ENCODE data around the gene RBKS.
A peak's percentile ranks its signal among the peaks of the same experiment; 100 is the strongest.

The RBKS gene

GRCh38 chr2:27807476-27807875 lies 82.7 kb downstream of the RBKS start:
- Histone ChIP-seq H3K36me3 (ENCODE audit: insufficient read depth) (no peaks in the 10 kb centered on the region), H3K4me2 (no peak overlapping the region), H3K4me3 (IDR thresholded peaks at IDR 0.05; ENCODE audit: insufficient read depth, low read depth, low read length) (no peak overlapping the region), H3K27ac (no peak overlapping the region), H2AFZ (ENCODE audit: low read depth) (no peak overlapping the region), H3K27me3 (ENCODE audit: insufficient read depth, low read depth) (no peaks in the 10 kb centered on the region), H3K4me1 (ENCODE audit: low read depth, poor library complexity, severe bottlenecking) (peaks cover 30% of the 10 kb centered on the region), H4K20me1 (ENCODE audit: insufficient read depth) (no peaks in the 10 kb centered on the region), H3K9ac (no peak overlapping the region), H3K79me2 (ENCODE audit: insufficient read depth, low read depth) (no peaks in the 10 kb centered on the region)
- TF ChIP-seq, protein P1, sequence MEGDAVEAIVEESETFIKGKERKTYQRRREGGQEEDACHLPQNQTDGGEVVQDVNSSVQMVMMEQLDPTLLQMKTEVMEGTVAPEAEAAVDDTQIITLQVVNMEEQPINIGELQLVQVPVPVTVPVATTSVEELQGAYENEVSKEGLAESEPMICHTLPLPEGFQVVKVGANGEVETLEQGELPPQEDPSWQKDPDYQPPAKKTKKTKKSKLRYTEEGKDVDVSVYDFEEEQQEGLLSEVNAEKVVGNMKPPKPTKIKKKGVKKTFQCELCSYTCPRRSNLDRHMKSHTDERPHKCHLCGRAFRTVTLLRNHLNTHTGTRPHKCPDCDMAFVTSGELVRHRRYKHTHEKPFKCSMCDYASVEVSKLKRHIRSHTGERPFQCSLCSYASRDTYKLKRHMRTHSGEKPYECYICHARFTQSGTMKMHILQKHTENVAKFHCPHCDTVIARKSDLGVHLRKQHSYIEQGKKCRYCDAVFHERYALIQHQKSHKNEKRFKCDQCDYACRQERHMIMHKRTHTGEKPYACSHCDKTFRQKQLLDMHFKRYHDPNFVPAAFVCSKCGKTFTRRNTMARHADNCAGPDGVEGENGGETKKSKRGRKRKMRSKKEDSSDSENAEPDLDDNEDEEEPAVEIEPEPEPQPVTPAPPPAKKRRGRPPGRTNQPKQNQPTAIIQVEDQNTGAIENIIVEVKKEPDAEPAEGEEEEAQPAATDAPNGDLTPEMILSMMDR (conservative IDR thresholded peaks at IDR 0.05; ENCODE audit: low read depth, low read length), result peak; percentile 34; the same call in 1 of the 2 replicates

- Histone ChIP-seq H3K4me2 (no peak overlapping the region), H3K79me2 (ENCODE audit: insufficient read depth, low read depth) (no peaks in the 10 kb centered on the region), H3K9ac (no peak overlapping the region), H2AFZ (ENCODE audit: low read depth) (no peak overlapping the region), H3K27me3 (ENCODE audit: insufficient read depth, low read depth) (no peaks in the 10 kb centered on the region), H4K20me1 (ENCODE audit: insufficient read depth) (no peaks in the 10 kb centered on the region), H3K36me3 (ENCODE audit: insufficient read depth) (no peaks in the 10 kb centered on the region), H3K4me1 (ENCODE audit: low read depth, poor library complexity, severe bottlenecking) (peaks cover 30% of the 10 kb centered on the region), H3K4me3 (IDR thresholded peaks at IDR 0.05; ENCODE audit: insufficient read depth, low read depth, low read length) (no peak overlapping the region), H3K27ac (no peak overlapping the region)
- TF ChIP-seq, protein P1 (conservative IDR thresholded peaks at IDR 0.05; ENCODE audit: low read depth, low read length), result no peak
Measured at GRCh38 chr2:27806311-27807059, 83.7 kb downstream of the RBKS start.

GRCh38 chr2:27805180-27805579 lies 85.0 kb downstream of the RBKS start:
- no peak overlapping the region for H3K4me3 ChIP-seq (IDR thresholded peaks at IDR 0.05; ENCODE audit: insufficient read depth, low read depth, low read length)
- TF ChIP-seq, protein P1 (conservative IDR thresholded peaks at IDR 0.05; ENCODE audit: low read depth, low read length), result no peak
- H3K27ac ChIP-seq, result no peak overlapping the region
- H4K20me1 ChIP-seq (ENCODE audit: insufficient read depth), result no peaks in the 10 kb centered on the region
- no peaks in the 10 kb centered on the region for H3K27me3 ChIP-seq (ENCODE audit: insufficient read depth, low read depth)
- H3K4me2 ChIP-seq, result no peak overlapping the region
- no peak overlapping the region for H3K9ac ChIP-seq
- H3K79me2 ChIP-seq (ENCODE audit: insufficient read depth, low read depth), result no peaks in the 10 kb centered on the region
- no peaks in the 10 kb centered on the region for H3K36me3 ChIP-seq (ENCODE audit: insufficient read depth)
- peaks cover 30% of the 10 kb centered on the region for H3K4me1 ChIP-seq (ENCODE audit: low read depth, poor library complexity, severe bottlenecking)
- no peak overlapping the region for H2AFZ ChIP-seq (ENCODE audit: low read depth)

- no peak overlapping the region for H3K4me3 ChIP-seq (IDR thresholded peaks at IDR 0.05; ENCODE audit: insufficient read depth, low read depth, low read length)
- no peaks in the 10 kb centered on the region for H4K20me1 ChIP-seq (ENCODE audit: insufficient read depth)
- H3K9ac ChIP-seq, result no peak overlapping the region
- TF ChIP-seq, protein P1 (conservative IDR thresholded peaks at IDR 0.05; ENCODE audit: low read depth, low read length), result no peak
- no peak overlapping the region for H2AFZ ChIP-seq (ENCODE audit: low read depth)
- H3K36me3 ChIP-seq (ENCODE audit: insufficient read depth), result no peaks in the 10 kb centered on the region
- peaks cover 21% of the 10 kb centered on the region for H3K4me1 ChIP-seq (ENCODE audit: low read depth, poor library complexity, severe bottlenecking)
- H3K79me2 ChIP-seq (ENCODE audit: insufficient read depth, low read depth), result no peaks in the 10 kb centered on the region
- H3K27ac ChIP-seq, result peak overlapping the region; percentile 4; the same call in 1 of the 2 replicates
- H3K4me2 ChIP-seq, result peak overlapping the region; percentile 25; the same call in 1 of the 2 replicates
- no peaks in the 10 kb centered on the region for H3K27me3 ChIP-seq (ENCODE audit: insufficient read depth, low read depth)
Measured at GRCh38 chr2:27804146-27804545, 86.0 kb downstream of the RBKS start.
